PC-3 (cell line): ENCODE data around the gene SPINK4. TPM values are rescaled to one million over a fixed set of nuclear protein-coding genes. Genes with fewer than 3 reads are reported as not detected.

ENCODE experiments used
- ATAC-seq: fragments of 200-7000 bp; cut with Tn5 transposase; 2 replicates; pipeline ENCODE4 v1.9.1; 2020; ENCODE audit warnings: mild to moderate bottlenecking, moderate library complexity
- BruUV-seq: library from RNA; stranded (reverse); fragments of 400-500 nt; replicated peaks from 2 replicates; lab custom pipeline; 2021; lab: Mats Ljungman, UMichigan
- CTCF ChIA-PET: fragments of 300-600 bp; sonication (Branson Sonifier 250); formaldehyde crosslinking; loops from one replicate; lab custom pipeline; 2022; ENCODE audit warnings: antibody characterized with exemption; lab: Charles Lee
- POLR2A ChIA-PET: fragments of 300-600 bp; sonication (Branson Sonifier 250); formaldehyde crosslinking; loops from one replicate; lab custom pipeline; 2022; ENCODE audit warnings: antibody characterized with exemption; ENCODE audit not compliant: unreplicated experiment; lab: Charles Lee
- DNase-seq: peaks from one replicate; pipeline ENCODE4 v3.0.0-alpha.2; 2015
- H2AFZ ChIP-seq: fragments of 300-600 bp; sonication (generic); 2 replicates; pipeline ENCODE4 v1.6.0; 2016; ENCODE audit warnings: antibody characterized with exemption, low read length
- H3F3A ChIP-seq: fragments of 300-600 bp; sonication (generic); one replicate; pipeline ENCODE4 v1.6.0; 2017; ENCODE audit warnings: antibody characterized with exemption, low read length, control low read depth, mild to moderate bottlenecking; ENCODE audit not compliant: unreplicated experiment
- H3K27ac ChIP-seq: fragments of 300-600 bp; sonication (generic); 2 replicates; pipeline ENCODE4 v1.5.1; 2016; ENCODE audit warnings: mild to moderate bottlenecking, low read length
- H3K27me3 ChIP-seq: fragments of 300-600 bp; sonication (generic); 2 replicates; pipeline ENCODE4 v1.6.1; 2016; ENCODE audit warnings: low read length, mixed read lengths
- H3K36me3 ChIP-seq: fragments of 300-600 bp; sonication (generic); 2 replicates; pipeline ENCODE4 v1.6.1; 2016; ENCODE audit warnings: low read depth, mixed run types, low read length, mixed read lengths
- H3K4me1 ChIP-seq: fragments of 300-600 bp; sonication (generic); 2 replicates; pipeline ENCODE4 v1.5.1; 2016; ENCODE audit warnings: low read length; ENCODE audit not compliant: insufficient read depth
- H3K4me2 ChIP-seq: fragments of 300-600 bp; sonication (generic); 2 replicates; pipeline ENCODE4 v1.6.0; 2016; ENCODE audit warnings: low read length
- H3K4me3 ChIP-seq: fragments of 300-600 bp; sonication (generic); 2 replicates; pipeline ENCODE4 v1.5.1; 2016; ENCODE audit warnings: mild to moderate bottlenecking, low read length, mixed read lengths
- H3K79me2 ChIP-seq: fragments of 300-600 bp; sonication (generic); 2 replicates; pipeline ENCODE4 v1.6.1; 2017; ENCODE audit warnings: low read length, mixed read lengths
- H3K9ac ChIP-seq: fragments of 300-600 bp; sonication (generic); 2 replicates; pipeline ENCODE4 v1.6.0; 2016; ENCODE audit warnings: mild to moderate bottlenecking, low read length
- H3K9me2 ChIP-seq: fragments of 300-600 bp; sonication (generic); replicated peaks from 2 replicates; pipeline ENCODE4 v1.6.1; 2016; ENCODE audit warnings: mixed run types, low read length, mixed read lengths
- H3K9me3 ChIP-seq: fragments of 300-600 bp; sonication (generic); 2 replicates; pipeline ENCODE4 v1.6.1; 2016; ENCODE audit warnings: low read length, mixed read lengths
- H4K20me1 ChIP-seq: fragments of 300-600 bp; sonication (generic); 2 replicates; pipeline ENCODE4 v1.6.1; 2016; ENCODE audit warnings: low read length, mixed read lengths
- EZH2 ChIP-seq: fragments of 300-600 bp; sonication (generic); IDR thresholded peaks from one replicate; pipeline ENCODE4 v1.6.1; 2017; ENCODE audit warnings: antibody characterized with exemption, mild to moderate bottlenecking, low read length; ENCODE audit not compliant: unreplicated experiment
- EZH2phosphoT487 ChIP-seq: fragments of 300-600 bp; sonication (generic); IDR thresholded peaks from 2 replicates; pipeline ENCODE4 v1.6.1; 2018; ENCODE audit warnings: mild to moderate bottlenecking, antibody characterized with exemption, low read length, borderline replicate concordance
- intact Hi-C: fragments of 100-400 bp; cut with micrococcal nuclease; formaldehyde crosslinking; loops from 2 replicates; pipeline ENCODE4 v1.9.0; 2023
- total RNA-seq: library from RNA; depleted of rRNA; stranded (reverse); fragments of >200 nt; gene quantifications from 2 replicates; pipeline ENCODE4 v1.2.3, GENCODE V29; 2014
- TF ChIP-seq, protein P1 (sequence below): fragments of 300-600 bp; sonication (generic); conservative IDR thresholded peaks from 2 replicates; pipeline ENCODE4 v1.5.1; 2017; ENCODE audit warnings: antibody characterized with exemption, low read depth, mild to moderate bottlenecking, low read length

Gene SPINK4
- total RNA-seq, 1 experiment from 2014 or later = not detected

DNA sequence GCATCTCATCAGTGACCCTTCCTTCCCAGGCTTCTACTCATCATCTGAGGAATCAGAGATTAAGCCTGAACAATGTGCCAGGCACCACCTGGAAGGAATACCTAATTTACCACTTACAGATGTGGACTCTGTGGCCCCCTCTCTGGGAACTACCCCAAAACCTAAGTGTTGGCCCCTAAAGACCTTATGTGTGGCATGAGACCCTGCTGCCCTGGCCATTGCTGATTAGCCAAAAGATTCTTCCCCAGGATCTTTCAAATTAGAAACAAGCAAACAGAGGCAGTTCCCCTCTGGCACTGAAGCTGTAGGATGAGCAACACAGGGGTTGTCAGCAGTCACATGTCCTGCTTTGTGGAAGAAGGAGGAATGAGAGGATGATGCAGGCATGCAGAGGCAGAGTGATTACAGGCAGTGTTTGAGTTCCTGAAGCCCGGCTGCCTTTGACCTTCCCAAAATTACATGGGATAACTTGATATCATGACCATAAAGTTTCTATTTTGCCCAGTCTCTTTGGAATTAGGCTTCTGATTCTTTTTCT lies 10.6 kb downstream of the SPINK4 start:
- Histone ChIP-seq H3K27me3 (no peaks in the 10 kb centered on the region), H3K9me2 (no peaks in the 10 kb centered on the region), H3K9ac (no peak overlapping the region), H3K27ac (no peak overlapping the region), H3K4me3 (no peak overlapping the region), H3K79me2 (no peaks in the 10 kb centered on the region), H3F3A (no peaks in the 10 kb centered on the region), H2AFZ (no peak overlapping the region), H3K9me3 (no peaks in the 10 kb centered on the region), H3K36me3 (peaks cover 14% of the 10 kb centered on the region), H3K4me1 (no peaks in the 10 kb centered on the region), H4K20me1 (no peaks in the 10 kb centered on the region), H3K4me2 (no peak overlapping the region)
- intact Hi-C loops = no loop called here
- DNase-seq (no peak), ATAC-seq (peak; percentile 54; the same call in 1 of the 2 replicates)
- POLR2A ChIA-PET = no interaction called here
- no peak for TF ChIP-seq EZH2
- TF ChIP-seq, protein P1, sequence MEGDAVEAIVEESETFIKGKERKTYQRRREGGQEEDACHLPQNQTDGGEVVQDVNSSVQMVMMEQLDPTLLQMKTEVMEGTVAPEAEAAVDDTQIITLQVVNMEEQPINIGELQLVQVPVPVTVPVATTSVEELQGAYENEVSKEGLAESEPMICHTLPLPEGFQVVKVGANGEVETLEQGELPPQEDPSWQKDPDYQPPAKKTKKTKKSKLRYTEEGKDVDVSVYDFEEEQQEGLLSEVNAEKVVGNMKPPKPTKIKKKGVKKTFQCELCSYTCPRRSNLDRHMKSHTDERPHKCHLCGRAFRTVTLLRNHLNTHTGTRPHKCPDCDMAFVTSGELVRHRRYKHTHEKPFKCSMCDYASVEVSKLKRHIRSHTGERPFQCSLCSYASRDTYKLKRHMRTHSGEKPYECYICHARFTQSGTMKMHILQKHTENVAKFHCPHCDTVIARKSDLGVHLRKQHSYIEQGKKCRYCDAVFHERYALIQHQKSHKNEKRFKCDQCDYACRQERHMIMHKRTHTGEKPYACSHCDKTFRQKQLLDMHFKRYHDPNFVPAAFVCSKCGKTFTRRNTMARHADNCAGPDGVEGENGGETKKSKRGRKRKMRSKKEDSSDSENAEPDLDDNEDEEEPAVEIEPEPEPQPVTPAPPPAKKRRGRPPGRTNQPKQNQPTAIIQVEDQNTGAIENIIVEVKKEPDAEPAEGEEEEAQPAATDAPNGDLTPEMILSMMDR = no peak
- TF ChIP-seq EZH2phosphoT487 = no peak
- BruUV-seq = no TSS peak
- CTCF ChIA-PET = no interaction called here

DNA sequence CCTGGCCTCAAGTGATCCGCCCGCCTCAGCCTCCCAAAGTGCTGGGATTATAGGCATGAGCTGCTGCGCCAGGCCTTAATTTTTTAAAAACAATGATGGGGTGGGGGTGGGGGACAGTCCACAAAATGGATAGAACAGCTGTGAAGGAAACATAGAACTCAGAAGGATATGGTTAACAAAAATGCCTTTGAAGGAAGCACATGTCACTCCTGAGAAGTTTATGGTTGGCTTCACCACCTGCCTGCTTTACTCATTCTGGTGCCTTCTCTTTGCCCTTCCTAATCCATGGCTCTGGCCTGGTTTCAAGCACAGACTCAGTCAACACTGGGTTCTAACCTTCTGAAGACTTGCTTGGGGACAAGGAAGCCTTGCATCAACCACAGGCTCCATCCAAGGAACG lies 14.2 kb downstream of the SPINK4 start:
- BruUV-seq = no TSS peak
- DNase-seq = no peak
- Histone ChIP-seq H3K27me3 (no peaks in the 10 kb centered on the region), H3K4me2 (no peak overlapping the region), H3K36me3 (peaks cover 40% of the 10 kb centered on the region), H3K9me2 (no peaks in the 10 kb centered on the region), H3K9ac (no peak overlapping the region), H3K4me3 (no peak overlapping the region), H4K20me1 (no peaks in the 10 kb centered on the region), H3K4me1 (no peaks in the 10 kb centered on the region), H3F3A (peaks cover 4% of the 10 kb centered on the region), H3K79me2 (peaks cover 1% of the 10 kb centered on the region; the same call in 1 of the 2 replicates), H3K9me3 (no peaks in the 10 kb centered on the region), H2AFZ (no peak overlapping the region), H3K27ac (no peak overlapping the region)
- intact Hi-C loops = no loop called here
- TF ChIP-seq EZH2 (no peak), EZH2phosphoT487 (no peak)
- TF ChIP-seq, protein P1 = no peak
- ChIA-PET POLR2A (no interaction called here), CTCF (no interaction called here)
- ATAC-seq = no peak

DNA sequence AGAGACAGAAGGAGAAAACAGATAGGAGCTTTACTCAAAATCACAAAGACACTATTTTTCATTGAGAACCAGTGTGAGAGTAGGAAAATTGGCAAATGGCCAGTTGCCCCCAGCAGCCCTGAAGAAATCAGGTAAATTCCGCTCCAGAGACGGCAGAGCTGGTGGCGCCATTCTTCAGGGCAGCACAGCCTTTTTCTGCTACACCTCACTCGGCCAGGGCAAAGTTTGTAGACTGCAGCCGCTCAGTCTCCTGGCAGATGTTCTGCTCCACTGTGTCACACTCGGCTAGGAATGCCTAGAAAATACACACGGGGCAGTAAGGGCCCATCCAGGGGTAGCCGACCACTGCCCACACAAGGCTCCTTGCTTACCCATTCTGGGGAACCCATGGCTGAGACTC lies 15.0 kb downstream of the SPINK4 start:
- no TSS peak for BruUV-seq
- POLR2A ChIA-PET = no interaction called here
- intact Hi-C loops = no loop called here
- no peak overlapping the region for H3K27ac ChIP-seq
- peaks cover 5% of the 10 kb centered on the region; the same call in 1 of the 2 replicates for H3K79me2 ChIP-seq
- H3F3A ChIP-seq = peaks cover 4% of the 10 kb centered on the region
- no peak for ATAC-seq
- H3K9me2 ChIP-seq = no peaks in the 10 kb centered on the region
- H3K36me3 ChIP-seq = peaks cover 48% of the 10 kb centered on the region
- no peaks in the 10 kb centered on the region for H3K4me1 ChIP-seq
- no peaks in the 10 kb centered on the region for H4K20me1 ChIP-seq
- H3K4me3 ChIP-seq = no peak overlapping the region
- no peak overlapping the region for H3K9ac ChIP-seq
- H3K4me2 ChIP-seq = no peak overlapping the region
- H2AFZ ChIP-seq = no peak overlapping the region
- H3K9me3 ChIP-seq = no peaks in the 10 kb centered on the region
- TF ChIP-seq EZH2 (no peak), EZH2phosphoT487 (no peak)
- TF ChIP-seq, protein P1 = no peak
- DNase-seq = no peak
- H3K27me3 ChIP-seq = no peaks in the 10 kb centered on the region
- CTCF ChIA-PET = no interaction called here
